Dermis microvascular lymphatic vessel endothelial cell (primary cell): ENCODE results near the gene ABCC8. TPM values are rescaled to one million over a fixed set of nuclear protein-coding genes. Genes with fewer than 3 reads are reported as not detected.

Source experiments
- DNase-seq, 2 donors: peaks; one replicate each; pipeline versions ENCODE4 v3.0.0 to v3.0.0-alpha.2; 2010; ENCODE audit warnings: low read depth in 2 of 2
- total RNA-seq: library from RNA; depleted of rRNA; stranded (reverse); fragments of >200 nt; gene quantifications from 2 replicates; pipeline ENCODE4 v1.2.1, GENCODE V29; 2014

Gene ABCC8
- total RNA-seq, 1 donor from 2014 or later, result not detected

DNA sequence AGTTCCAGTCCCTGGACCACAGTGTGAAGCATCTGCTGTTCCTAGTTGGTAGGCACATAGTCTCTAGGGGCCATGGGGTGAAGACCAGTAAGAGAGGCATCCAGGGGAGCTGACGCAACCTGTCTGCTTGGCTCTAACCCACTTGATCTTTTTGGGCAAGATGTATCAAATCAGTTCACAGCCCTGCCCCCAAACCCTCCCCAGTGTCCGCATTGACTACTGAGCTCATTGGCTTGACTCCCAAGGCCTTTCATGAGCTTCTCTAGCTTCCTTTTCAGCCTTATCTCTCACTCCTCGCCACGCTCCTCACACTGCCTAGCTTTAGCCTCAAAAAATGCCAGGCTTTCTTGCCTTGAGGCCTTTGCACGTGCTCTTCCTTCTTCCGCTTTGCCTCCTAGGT, 29.7 kb upstream of the ABCC8 start:
- no peak for DNase-seq

DNA sequence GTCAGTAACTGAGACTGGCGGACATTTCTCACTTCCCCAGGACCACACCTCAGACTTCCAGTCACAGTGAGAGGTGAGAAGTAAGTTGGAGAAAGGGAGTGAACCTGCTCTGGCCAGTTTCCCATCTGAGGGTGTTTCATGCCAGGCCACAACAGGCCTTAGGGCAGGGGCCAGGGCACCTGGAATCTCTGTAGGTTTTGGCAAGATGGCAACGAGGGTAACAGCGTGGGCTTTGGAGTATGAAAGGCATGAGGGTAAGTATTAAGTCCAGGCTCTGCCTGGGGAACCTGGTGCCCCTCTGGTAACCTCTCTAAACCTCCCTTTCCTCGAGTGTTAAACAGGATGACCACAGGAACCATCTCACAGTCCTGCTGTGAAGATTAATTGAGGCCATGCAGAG, 28.5 kb upstream of the ABCC8 start:
- DNase-seq, result no peak

DNA sequence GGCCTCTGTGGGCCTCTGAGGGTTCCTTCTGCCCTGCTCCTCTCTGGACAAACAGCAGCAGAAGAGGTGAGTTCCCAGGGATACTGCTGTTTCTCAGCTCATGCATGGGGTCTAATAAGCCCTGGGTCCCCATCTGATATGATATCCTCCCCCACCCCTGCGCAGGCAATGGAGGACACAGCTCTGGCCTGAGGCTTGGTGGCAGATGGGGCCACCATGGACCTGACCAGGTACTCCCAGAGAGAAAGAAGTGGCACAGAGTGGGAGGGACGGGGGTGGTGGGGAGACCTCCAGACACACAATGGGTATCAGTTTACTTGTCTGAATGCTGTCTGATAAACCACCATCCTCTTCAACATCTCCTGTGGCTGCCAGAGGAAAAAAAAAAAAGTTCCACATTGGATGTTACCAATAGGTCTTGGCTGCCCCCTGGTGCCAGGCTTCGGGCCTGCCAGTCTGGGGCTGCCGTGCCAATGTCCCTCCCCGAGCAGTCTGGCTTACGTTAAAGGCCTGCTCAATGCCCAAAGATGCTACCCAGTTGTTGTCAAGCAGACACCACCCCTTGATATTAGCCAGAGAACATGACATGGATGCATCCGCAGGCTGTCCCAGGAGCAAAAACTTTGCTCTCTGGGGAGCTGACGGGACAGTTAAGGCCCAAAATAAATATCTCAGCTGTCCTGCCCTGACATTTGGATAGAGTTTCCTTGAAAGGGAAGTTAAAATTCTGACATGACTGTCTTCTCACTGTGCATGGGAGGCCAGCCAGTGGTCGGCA, 27.9 kb upstream of the ABCC8 start:
- DNase-seq, result peak; percentile 30 to 73

DNA sequence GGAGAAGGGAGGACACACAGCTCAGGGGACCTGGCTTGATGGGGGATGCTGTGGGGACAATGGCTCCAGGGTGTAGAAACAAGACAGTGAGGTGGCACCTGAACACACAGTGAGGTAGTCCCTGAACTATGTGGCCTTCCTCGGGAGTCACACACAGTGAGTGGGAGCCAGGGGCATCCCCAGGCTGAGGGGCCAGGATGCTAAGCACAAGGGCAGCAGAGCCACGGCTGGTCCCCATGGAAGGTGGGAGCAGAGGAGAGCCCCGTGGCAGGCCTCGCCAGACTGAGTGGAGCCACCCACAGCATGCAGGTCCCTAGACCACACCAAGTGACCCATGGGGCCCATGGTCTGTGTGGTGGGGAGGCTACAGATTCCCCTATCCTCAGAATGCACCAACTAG, 26.0 kb upstream of the ABCC8 start:
- no peak for DNase-seq

DNA sequence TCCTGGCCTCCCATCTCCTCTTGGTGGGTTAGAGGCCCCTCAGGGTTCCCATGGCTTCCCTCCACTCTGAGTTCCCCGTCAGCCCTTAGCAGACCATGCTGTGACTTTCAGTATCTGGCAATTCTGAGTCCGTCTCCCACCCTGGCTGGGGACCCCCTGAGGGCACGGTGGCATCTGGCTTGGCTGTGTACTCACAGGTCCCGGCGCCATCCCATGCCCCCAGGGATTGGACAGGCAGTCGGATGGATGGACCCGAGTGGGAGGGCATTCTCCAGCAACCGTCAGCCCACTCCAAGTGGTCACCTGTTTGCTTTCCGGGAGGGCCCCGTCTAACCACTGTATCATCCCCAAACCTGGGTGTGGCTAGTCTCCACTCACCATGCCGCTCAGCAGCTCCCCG, 24.0 kb upstream of the ABCC8 start:
- DNase-seq, result no peak

DNA sequence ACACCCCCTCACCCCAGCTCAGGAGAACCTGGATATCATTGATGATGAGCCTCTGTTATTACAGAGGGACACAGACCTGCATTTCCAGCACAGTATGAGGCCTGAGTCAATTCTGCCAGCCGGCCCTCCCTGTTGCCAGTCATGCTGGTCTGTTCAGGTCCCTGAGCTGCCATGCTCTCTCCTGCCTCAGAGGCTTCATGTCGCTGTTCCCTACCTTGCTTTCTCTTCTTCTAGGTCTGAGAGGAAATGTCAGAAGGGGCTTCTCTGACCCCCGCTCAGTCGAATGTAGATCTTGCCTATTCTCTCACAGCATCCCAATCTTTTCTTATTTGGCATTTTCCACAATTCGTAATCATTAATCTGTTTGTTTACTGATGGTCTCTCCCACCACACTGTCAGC, 21.8 kb upstream of the ABCC8 start:
- no peak for DNase-seq

DNA sequence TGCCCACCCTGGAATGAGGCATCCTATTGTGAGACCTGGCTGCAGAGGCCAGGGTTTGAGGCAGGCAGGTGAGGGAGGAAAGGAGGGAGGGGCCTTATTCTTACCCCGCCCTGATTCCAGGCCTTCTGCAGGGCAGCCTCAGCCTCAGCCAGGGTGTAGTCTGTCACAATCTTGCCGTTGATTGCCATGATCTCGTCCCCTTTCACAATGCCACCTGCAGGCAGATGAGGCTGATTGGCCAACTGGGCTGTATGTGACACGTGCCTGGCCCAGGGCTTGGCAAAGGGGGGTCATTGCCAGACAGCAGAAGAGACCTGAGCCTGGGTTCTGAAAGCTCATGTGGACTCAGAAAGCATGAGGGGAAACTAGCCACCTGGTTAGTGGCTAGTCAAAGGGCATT, 21.4 kb upstream of the ABCC8 start:
- no peak for DNase-seq

DNA sequence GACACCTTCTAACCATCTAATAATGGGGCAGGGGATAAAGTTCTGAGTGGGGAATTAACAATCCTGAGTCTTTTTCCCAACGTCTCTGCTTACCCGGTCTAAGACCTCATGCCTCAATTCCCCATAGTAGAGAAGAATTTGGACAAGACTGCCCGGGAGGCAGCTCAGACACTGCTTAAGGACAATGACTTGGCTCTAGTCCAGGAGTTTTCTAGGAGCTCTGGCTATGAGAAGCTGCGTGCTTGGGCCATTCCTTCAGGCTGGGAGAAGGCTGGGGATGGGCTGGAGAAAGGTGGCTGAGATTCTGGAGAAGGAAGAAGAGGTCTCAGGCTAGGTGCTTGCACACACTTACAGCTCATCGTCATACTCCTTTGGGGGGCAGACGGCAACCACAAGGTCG, 19.8 kb upstream of the ABCC8 start:
- DNase-seq, result peak in 1 of 2 donors; percentile 39

DNA sequence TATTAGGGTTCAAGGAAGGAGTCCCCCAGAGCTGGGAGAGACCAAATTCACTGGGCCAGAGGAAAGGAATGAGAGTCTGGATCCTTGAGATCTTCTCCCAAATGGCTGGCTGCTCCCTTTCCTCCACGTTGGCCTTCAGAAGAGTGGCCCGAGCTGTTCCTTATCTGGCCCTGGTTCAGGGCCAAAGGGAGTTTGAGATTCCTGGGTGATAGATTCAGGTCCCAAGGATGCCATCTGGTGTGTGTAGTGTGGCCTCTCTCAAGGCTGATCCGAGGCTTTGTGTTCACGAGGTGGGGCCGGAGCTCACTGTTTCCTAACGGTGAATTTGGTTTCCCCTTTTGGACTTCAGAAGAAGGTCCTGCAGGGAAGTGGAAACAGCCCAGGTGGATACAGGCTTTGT, 17.4 kb upstream of the ABCC8 start:
- no peak for DNase-seq

DNA sequence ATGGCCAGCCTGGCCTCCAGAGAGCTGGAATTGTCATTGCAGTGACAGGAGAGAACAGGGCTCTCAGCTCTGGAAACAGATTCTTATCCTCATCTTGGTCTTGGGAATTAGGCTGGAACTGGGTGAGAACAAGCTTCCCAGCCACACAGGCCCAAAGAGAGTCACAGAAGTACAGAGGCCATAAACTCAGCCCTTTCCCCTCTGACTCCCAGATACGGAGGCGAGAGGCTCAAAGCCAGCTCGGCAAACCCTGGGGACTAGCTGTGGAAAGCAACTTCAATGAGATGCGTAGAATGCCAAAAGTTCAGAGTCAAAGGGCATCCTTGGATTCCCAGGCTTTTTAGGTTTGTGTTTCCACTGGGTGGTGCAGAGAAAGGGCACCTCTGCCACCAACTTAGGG, 14.3 kb upstream of the ABCC8 start:
- no peak for DNase-seq

DNA sequence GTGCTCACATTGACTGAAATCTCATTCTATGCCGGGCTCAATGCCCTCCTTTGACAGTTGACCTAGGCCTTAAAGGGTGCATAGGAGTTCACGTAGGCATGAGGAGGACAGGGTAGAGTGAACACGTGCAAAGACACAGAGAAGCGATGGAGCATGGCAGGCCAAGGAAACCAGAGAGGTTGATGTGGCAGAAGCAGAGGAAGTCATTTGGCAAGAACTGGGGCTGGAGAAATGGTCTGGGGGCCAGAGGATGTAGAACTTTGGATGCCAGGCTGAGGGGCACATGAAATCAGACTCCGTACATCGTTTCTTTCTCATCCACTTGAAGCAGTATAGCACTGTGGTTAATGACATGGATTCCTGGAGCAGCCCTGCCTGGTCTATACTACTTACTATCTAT, 13.6 kb upstream of the ABCC8 start:
- DNase-seq, result no peak

DNA sequence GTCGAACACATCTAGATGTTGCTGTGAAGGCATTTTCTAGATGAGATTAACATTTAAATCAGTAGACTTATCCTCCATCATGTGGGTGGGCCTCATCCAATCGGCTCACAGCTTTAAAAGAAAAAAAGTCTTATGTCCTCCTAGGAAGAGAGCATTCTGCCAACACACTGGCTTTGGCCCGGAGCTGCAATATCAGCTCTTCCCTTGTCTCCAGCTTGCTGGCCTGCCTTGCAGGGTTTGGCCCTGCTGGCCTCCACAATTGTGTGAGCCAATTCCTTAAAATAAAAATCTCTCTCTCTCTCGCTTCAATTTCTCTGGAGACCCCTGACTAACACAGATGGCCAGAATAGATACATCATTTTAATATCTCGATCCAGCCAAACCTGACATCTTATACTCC, 13.1 kb upstream of the ABCC8 start:
- DNase-seq, result no peak

DNA sequence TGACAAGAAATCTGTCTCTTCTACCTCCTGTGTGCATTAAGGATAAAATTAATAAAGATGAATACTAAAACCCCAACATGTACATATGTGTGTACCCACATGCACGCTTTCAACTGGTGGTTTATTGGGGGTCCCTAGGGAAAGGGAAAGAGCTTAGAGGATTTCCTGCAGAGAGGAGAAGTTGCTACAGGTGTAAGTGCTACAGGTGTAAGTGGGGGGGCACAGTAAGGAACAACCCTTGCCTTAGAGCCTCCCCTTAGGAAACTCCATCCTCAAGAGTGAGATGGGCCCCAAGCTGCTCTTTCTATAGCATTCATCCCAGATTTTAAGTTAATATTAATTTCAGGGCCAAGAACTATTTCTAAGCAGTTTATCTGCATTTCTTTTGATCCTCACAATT, 11.9 kb upstream of the ABCC8 start:
- no peak for DNase-seq

DNA sequence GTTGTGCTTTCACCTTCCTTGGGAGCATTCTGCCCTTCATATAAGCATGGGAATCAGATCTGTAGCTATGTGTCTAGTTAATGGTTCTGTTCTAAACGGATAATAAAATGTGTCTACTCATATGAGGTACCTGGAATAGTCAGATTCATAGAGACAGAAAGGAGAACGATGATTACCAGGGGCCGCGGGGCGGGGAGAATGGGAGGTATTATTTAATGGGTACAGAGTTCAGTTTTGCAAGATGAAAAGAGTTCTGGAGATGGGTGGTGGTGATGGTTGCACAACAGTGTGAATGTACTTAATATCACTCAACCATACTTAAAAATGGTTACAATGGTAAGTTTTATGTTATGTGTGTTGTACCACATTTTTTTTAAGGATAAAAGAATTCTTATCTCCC, 10.0 kb upstream of the ABCC8 start:
- DNase-seq, result no peak

DNA sequence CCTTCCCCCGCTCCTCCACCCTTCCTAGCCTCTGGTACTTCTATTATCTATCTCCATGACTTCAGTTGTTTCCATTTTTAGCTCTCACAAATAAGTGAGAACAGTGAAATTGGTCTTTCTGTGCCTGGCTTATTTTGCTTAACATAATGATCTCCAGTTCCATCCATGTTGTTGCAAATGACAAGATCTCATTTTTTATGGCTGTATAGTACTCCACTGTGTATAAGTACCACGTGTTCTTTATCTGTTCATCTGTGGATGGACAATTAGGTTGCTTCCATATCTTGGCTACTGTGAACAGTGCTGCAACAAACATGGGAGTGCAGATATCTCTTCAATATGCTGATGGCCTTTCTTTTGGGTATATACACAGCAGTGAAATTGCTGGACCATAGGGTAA, 6.9 kb upstream of the ABCC8 start:
- DNase-seq, result no peak

DNA sequence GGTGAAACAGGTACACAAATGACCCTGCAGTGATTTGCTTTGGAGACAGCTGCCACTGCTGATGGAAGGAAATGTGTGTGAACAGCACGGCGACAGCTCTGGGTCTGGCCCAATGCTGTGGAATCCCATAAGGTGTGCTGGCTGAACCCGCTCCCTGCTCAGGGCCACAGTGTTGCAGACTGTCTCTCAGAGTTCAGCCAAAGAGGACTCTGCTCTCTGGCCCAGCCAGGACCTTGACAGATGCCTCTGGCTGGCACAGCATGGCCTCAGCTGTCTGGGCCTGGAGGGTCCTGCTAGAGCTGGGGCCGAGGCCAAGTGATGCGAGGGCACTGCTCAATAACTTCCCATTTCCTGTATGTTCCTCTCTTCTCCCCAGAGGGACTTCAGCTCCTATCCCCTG, 5.3 kb upstream of the ABCC8 start:
- no peak for DNase-seq

DNA sequence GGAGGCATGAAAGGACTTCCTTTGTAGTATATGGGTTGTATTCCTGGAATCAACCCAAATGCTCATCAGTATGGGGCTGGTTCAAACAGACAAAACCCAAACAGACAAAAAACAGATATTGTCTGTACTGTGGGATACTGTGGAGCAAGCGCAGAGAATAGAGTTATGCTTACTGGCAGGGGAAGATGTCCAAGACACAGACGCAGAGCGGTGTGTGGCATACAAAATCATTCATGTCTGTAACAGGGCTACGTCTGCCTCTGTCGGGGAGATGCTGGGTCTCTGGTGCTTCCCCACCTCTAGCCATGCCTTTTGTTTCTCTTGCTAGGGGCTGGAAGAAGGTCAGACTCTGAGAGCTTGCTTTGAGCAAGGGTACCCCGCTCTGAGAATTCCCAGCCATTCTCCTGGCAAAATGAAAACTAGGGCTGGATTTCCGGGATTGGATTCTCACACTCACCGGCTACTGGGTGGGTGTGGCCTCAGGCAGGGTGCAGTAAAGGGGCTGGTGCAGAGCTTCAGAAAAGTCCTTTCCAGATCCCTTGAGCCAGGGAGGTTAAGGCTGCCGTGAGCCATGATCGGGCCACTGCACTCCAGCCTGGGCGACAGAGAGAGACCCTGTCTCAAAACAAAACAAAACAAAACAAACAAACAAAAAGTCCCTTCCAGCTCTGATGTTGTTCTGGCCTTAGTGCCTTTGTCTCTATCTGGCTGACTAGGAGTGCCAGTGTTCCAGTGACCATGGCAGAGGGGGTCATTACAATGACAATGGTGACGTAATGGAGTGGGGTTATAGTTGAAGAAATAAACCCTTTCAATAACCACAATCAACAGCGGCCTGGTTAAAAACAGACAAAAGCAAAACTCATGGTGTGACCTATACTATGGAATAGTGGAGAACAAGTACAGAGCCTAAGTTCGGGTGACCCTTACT, 2.9 kb upstream of the ABCC8 start:
- DNase-seq, result peak; percentile 7 to 9

DNA sequence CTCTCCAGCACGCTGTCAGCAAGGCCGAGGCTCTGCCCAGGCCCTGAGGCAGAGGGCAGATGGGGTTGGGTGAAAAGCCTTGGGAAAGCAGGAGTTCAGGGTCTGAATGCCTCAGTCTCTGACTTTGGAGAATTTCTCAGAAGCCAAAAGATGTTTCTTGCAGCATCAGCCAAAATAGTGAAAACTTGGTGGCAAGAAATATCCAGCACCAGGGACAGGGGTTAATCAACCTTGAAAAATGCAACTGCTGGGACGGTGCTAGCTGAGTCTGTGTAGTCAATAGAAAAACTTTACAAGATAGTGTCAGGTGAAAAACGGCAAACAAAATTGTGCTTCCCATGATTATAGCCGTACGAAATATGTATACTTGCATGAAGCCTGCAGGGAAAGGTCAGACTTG, 1.4 kb upstream of the ABCC8 start:
- no peak for DNase-seq

DNA sequence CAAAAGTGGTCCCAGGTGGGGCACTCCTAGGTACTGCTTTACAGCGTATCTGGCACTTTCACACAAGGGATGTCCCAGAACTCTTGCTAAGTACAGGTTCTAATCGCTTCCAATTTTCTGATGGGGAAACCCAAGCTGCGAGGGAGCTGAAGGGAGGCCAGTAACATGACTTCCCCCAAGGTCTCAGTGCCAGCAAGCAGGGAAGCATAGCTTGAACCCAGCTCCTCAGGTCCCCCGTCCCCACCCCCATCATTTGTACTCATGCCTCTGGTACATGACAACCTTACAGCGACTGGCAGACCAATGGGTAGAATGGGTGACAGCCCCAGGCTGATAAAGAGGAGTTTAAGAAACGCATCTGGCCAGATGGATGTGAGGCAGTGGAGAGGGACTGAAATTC, 716 bp upstream of the ABCC8 start:
- no peak for DNase-seq

DNA sequence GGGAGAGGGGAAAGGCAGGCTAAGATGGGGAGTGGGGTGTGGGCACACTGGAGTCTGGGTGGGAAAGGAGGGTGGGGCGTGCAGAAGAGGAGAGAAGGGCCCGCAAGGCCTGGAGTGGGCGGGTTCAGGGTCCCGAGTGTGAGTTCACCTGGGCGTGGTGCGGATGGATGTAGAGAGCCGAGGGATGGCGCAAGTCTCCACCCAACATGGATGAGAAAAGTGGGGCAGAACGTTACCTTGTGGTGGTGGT, 364 bp upstream of the ABCC8 start:
- no peak for DNase-seq

DNA sequence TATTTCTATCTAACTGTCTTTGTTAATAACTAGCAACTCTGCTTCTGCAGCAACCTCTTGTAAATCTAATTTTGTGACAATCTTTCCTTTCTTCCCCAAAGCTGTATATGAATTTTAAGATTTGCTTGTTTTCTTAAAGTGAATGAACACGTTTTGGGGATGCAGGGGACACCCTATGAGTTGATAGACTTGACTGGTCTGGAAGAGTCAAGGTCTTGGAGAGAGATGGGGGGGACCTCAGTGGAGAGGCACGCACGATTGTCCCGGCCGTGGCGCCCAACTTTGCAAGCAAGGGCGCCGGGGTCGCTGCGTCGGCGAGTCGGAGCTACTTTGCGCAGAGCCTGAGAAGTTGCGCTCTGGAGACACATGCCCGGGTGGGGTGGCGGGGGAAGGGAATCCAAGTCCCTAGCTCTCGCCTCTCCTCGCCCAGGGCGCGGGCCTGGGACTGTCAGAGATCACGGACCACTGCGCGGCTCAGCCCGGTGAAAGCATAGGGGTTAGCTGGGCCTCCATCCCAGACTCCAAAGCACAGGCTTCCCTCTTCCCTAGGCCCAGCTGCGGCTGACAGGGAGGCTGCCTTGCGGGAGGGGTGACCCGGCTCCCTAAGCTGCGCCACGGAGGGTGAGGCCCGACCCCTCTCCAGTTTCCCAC, 854 bp downstream of the ABCC8 start:
- no peak for DNase-seq

DNA sequence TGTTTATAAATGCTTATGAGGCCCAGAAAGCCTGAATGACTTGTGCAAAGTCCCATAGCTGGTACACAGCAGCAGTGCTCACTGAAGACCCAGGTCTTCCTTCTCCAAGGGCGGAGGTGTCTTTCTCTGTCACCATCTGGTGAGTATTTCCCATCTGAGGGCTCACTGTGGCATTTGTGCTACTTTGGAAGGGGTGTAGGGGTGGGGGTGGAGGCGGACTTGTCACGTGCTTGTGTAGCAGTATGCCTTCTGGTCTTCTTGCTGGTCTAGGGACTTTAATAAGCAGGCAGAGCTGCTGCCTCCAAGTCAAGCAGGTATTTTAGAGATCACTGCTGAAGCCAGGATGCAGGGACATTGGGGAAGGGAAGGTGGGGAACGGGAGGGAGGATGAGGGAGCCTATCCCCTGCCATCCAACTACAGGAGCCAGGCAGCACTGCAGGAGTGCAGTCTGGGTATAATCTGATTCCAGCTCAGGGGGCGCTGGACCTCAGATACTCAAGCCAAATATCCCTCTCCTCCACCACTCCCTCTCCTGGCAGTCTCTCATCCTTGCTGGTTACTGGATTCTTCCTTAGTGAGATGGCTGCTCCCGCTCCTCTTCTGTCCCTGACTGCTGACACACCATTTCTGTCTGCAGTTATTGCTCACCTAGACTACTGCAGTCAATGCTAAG, 3.4 kb downstream of the ABCC8 start:
- peak in 1 of 2 donors; percentile 14 for DNase-seq
